ENCODE measurements around the gene U2SURP. TPM values are rescaled to one million over a fixed set of nuclear protein-coding genes. Genes with fewer than 3 reads are reported as not detected.

Gene U2SURP
- total and polyA plus RNA-seq, 10 of the 15 experiments (the other 5 are each of a cell fraction or from before 2014, with no cell fraction given): 76.3 to 277 (median 150) TPM

GRCh38 chr3:143041903-143042302 is 40.5 kb downstream of the U2SURP start:
- ChIA-PET CTCF (interaction anchor here (0.6 to 2.6 kb wide), 12 partner anchors 9 to 632 kb away, joined by 3 to 10 read pairs (median 4); partner anchors contain the start of gene U2SURP), POLR2A (no interaction called here), RAD21 (ENCODE audit: unreplicated experiment) (interaction anchor here (0.7 kb wide), 1 partner anchor 89 kb away, joined by 3 read pairs; no protein-coding TSS in a partner anchor), SMC1A (ENCODE audit: uncharacterized antibody, unreplicated experiment) (interaction anchor here (0.7 to 3.1 kb wide), 7 partner anchors 8 to 321 kb away, joined by 3 to 16 read pairs (median 3); no protein-coding TSS in a partner anchor)
- Histone ChIP-seq H3K27ac (ENCODE audit: control insufficient read depth, insufficient read depth) (no peak overlapping the region), H2AFZ (ENCODE audit: control insufficient read depth, low read depth, low read length) (no peak overlapping the region), H3K27me3 (replicated peaks in 1 of 2; ENCODE audit: control insufficient read depth in 2 of 2, insufficient read depth in 2 of 2, low read length in 1 of 2) (no peaks in the 10 kb centered on the region), H4K20me1 (ENCODE audit: control insufficient read depth, insufficient read depth) (no peaks in the 10 kb centered on the region), H3K36me3 (ENCODE audit: control insufficient read depth in 2 of 2, insufficient read depth in 2 of 2, low read length in 1 of 2) (peaks cover 7 to 22% of the 10 kb centered on the region in 2 experiments; a peak in 3 of 4 replicates), H3K9me3 (replicated peaks; ENCODE audit: control insufficient read depth, insufficient read depth, low read length) (no peaks in the 10 kb centered on the region), H3K4me3 (no peak overlapping the region), H3K9ac (ENCODE audit: control insufficient read depth, insufficient read depth, low read length) (no peak overlapping the region), H3K4me2 (ENCODE audit: control insufficient read depth, insufficient read depth) (no peak overlapping the region), H3K4me1 (ENCODE audit: control insufficient read depth, insufficient read depth, low read length) (no peaks in the 10 kb centered on the region), H3K79me2 (ENCODE audit: control insufficient read depth, insufficient read depth, low read length) (no peaks in the 10 kb centered on the region; the same call in 1 of the 2 replicates)
- WGBS (ENCODE audit: insufficient coverage, insufficient replicate concordance, low lambda C conversion rate, missing lambda C conversion rate): 96% methylated on average over 1 of the region's 1 CpG
- intact Hi-C loops (cut with micrococcal nuclease; ENCODE audit: unreplicated experiment) (no loop called here), in situ Hi-C loops (cut with MboI) (no loop called here)
- BruUV-seq (replicated peaks): no TSS peak
- ATAC-seq (no peak), DNase-seq (ENCODE audit: low read depth, low spot score) (no peak), FAIRE-seq (peak; percentile 49)
- TF ChIP-seq KAT2A (conservative IDR thresholded peaks at IDR 0.05; ENCODE audit: control insufficient read depth, low read depth, low read length) (no peak), MEF2A (IDR thresholded peaks at IDR 0.05; ENCODE audit: insufficient read depth, low read depth, low read length) (no peak), ZNF592 (IDR thresholded peaks at IDR 0.05) (no peak), JUNB (IDR thresholded peaks at IDR 0.05) (no peak), STAT3 (IDR thresholded peaks at IDR 0.05; ENCODE audit: low read depth, low read length) (no peak), NR2C1 (IDR thresholded peaks at IDR 0.05) (no peak), NR2C2 (IDR thresholded peaks at IDR 0.05; ENCODE audit: borderline replicate concordance, control insufficient read depth, insufficient read length, low read depth) (no peak), POLR2AphosphoS5 (IDR thresholded peaks at IDR 0.05; ENCODE audit: low read length) (no peak), NKRF (conservative IDR thresholded peaks at IDR 0.05) (no peak), SMC3 (IDR thresholded peaks at IDR 0.05; ENCODE audit: borderline replicate concordance, low read length) (no peak)
